ENCODE measurements around the gene LAMB3. TPM values are rescaled to one million over a fixed set of nuclear protein-coding genes. Genes with fewer than 3 reads are reported as not detected.

LAMB3 gene
- total RNA-seq, 4 donors from 2014 or later: 2.5 to 69.9 (median 6.3) TPM

- ATAC-seq (ENCODE audit: low FRiP score): no peak
- TF ChIP-seq CTCF (IDR thresholded peaks at IDR 0.05): no peak
- DNase-seq (ENCODE audit: low spot score): no peak
Measured at GRCh38 chr1:209626346-209627026, 25.7 kb downstream of the LAMB3 start.

- no peak for ATAC-seq (ENCODE audit: low FRiP score)
- TF ChIP-seq CTCF (IDR thresholded peaks at IDR 0.05): no peak
- no peak for DNase-seq (ENCODE audit: low spot score)
Measured at GRCh38 chr1:209625791-209626285, 26.4 kb downstream of the LAMB3 start.

- ATAC-seq (ENCODE audit: low FRiP score) (no peak), DNase-seq (ENCODE audit: low spot score) (no peak)
- TF ChIP-seq CTCF (IDR thresholded peaks at IDR 0.05): no peak
Measured at GRCh38 chr1:209624558-209625549, 27.4 kb downstream of the LAMB3 start.

GRCh38 chr1:209622841-209623829, 29.1 kb downstream of the LAMB3 start:
- ATAC-seq (ENCODE audit: low FRiP score) (no peak), DNase-seq (ENCODE audit: low spot score) (no peak)
- TF ChIP-seq CTCF (IDR thresholded peaks at IDR 0.05): no peak

- DNase-seq (ENCODE audit: low spot score) (no peak), ATAC-seq (ENCODE audit: low FRiP score) (no peak)
- no peak for TF ChIP-seq CTCF (IDR thresholded peaks at IDR 0.05)
Measured at GRCh38 chr1:209621741-209622655, 30.2 kb downstream of the LAMB3 start.

Data from omental fat pad (tissue), 4 donors.